ENCODE results near the gene TCAF1.

DNA sequence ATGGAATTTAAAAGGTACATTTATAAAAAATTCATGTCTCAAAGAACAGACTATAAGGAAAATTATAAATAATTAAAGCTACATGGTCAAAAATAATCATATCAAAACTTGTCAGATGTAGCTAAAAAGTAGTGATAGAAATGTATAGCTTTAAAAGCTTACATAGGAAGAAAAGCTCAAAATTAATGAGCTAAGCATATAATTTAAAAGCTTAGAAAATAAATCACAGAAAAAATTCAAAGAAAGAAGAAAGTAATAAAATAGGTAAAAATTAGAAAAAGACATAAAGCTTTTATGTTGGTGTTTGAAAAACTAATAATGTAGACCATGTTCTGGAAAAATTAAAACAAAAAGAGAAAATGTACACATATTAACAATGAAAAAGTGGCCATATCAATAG, 5.3 kb downstream of the TCAF1 start:
- TF ChIP-seq, protein P1, sequence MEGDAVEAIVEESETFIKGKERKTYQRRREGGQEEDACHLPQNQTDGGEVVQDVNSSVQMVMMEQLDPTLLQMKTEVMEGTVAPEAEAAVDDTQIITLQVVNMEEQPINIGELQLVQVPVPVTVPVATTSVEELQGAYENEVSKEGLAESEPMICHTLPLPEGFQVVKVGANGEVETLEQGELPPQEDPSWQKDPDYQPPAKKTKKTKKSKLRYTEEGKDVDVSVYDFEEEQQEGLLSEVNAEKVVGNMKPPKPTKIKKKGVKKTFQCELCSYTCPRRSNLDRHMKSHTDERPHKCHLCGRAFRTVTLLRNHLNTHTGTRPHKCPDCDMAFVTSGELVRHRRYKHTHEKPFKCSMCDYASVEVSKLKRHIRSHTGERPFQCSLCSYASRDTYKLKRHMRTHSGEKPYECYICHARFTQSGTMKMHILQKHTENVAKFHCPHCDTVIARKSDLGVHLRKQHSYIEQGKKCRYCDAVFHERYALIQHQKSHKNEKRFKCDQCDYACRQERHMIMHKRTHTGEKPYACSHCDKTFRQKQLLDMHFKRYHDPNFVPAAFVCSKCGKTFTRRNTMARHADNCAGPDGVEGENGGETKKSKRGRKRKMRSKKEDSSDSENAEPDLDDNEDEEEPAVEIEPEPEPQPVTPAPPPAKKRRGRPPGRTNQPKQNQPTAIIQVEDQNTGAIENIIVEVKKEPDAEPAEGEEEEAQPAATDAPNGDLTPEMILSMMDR (IDR thresholded peaks at IDR 0.05; ENCODE audit: borderline replicate concordance, extremely low read depth, low read length, poor library complexity, severe bottlenecking): no peak
- no peak for TF ChIP-seq EZH2 (IDR thresholded peaks at IDR 0.05; ENCODE audit: borderline replicate concordance, low read depth, low read length, severe bottlenecking)
